Gastroesophageal sphincter (tissue), 3 donors: ENCODE results near the gene ULK4.

Experiments
- EP300 ChIP-seq: sonication (generic); formaldehyde crosslinking; IDR thresholded peaks from one replicate; pipeline ENCODE4 v1.6.1; 2017; ENCODE audit warnings: antibody characterized with exemption, mild to moderate bottlenecking
- POLR2A ChIP-seq, 2 donors: fragments of 450-650 bp; IDR thresholded peaks; one replicate each; pipeline ENCODE4 v1.6.1; 2017; ENCODE audit warnings: antibody characterized with exemption in 2 of 2, mild to moderate bottlenecking in 2 of 2, moderate library complexity in 1 of 2
- POLR2AphosphoS5 ChIP-seq: sonication (generic); formaldehyde crosslinking; IDR thresholded peaks from one replicate; pipeline ENCODE4 v1.6.1; 2017; ENCODE audit warnings: antibody characterized with exemption
- TF ChIP-seq, protein P1 (sequence below), 4 experiments: fragments of 200-600 bp in 2 of 4; fragments of 450-650 bp in 2 of 4; sonication (generic) in 1 of 4; IDR thresholded peaks; one replicate each; pipeline ENCODE4 v1.5.1; 2017 to 2019; ENCODE audit warnings: antibody characterized with exemption in 4 of 4, mild to moderate bottlenecking in 2 of 4, moderate library complexity in 2 of 4

DNA sequence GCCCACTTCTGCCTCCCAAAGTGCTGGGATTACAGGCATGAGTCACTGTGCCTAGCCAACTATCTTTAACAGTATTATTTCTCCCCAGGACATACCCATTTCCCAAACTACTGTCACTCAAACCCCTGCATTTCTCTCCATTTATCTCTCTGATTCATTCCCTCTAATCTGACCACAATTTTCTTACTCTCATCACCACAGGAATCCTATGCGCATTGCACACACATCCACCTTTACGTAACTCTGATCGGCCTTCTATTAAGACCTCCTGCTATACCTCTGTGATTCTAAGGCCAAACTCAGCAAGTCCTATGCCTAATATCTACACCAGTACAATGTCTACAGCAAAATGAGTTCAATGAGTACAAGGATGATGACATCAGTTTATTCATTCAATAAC, 235.0 kb downstream of the ULK4 start:
- TF ChIP-seq EP300 = no peak
- TF ChIP-seq, protein P1, sequence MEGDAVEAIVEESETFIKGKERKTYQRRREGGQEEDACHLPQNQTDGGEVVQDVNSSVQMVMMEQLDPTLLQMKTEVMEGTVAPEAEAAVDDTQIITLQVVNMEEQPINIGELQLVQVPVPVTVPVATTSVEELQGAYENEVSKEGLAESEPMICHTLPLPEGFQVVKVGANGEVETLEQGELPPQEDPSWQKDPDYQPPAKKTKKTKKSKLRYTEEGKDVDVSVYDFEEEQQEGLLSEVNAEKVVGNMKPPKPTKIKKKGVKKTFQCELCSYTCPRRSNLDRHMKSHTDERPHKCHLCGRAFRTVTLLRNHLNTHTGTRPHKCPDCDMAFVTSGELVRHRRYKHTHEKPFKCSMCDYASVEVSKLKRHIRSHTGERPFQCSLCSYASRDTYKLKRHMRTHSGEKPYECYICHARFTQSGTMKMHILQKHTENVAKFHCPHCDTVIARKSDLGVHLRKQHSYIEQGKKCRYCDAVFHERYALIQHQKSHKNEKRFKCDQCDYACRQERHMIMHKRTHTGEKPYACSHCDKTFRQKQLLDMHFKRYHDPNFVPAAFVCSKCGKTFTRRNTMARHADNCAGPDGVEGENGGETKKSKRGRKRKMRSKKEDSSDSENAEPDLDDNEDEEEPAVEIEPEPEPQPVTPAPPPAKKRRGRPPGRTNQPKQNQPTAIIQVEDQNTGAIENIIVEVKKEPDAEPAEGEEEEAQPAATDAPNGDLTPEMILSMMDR (IDR thresholded peaks at IDR 0.05) = no peak
- no peak for TF ChIP-seq POLR2AphosphoS5
- TF ChIP-seq POLR2A (IDR thresholded peaks at IDR 0.05) = no peak
